ENCODE measurements around the gene FAM241B. TPM values are rescaled to one million over a fixed set of nuclear protein-coding genes. Genes with fewer than 3 reads are reported as not detected.

The FAM241B gene
- total RNA-seq, 1 experiment from 2014 or later: 24.4 TPM

DNA sequence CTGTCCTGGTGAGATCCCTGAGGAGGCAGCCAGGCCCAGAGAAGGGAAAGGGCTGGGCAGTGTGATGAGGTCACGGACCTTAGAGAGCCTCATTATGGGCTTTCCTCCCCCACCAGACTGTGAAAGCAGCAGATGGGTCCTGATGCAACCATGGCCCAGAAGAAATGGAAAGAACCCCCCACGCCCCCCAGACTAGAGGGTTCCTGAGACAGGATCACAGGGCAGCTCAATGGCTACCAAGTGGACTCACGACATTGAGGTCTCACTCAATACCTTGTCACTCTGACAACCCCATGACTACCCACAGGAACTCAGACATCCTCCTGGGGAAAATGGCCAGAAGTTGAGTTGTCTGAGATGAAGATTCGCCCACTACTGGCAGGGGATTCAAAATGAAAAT, 36.7 kb downstream of the FAM241B start:
- Mint-ChIP-seq H3K4me1 (peaks cover 21% of the 10 kb centered on the region), H3K36me3 (no peaks in the 10 kb centered on the region), H3K27me3 (ENCODE audit: low read depth) (peaks cover 16% of the 10 kb centered on the region), H3K9me3 (0 out of 2 replicates have a peak, but pooled peaks cover 3% of the 10 kb centered on the region), H3K27ac (no peak overlapping the region), H3K4me3 (no peak overlapping the region)
- no peak for DNase-seq (ENCODE audit: low spot score)
- no peak for TF ChIP-seq KAT7 (CRISPR knock-in tag; IDR thresholded peaks at IDR 0.05; ENCODE audit: borderline replicate concordance)
- no peak for TF ChIP-seq NFYB (CRISPR knock-in tag; conservative IDR thresholded peaks at IDR 0.05; ENCODE audit: low read depth)
- no peak for TF ChIP-seq NR3C1 (CRISPR knock-in tag; conservative IDR thresholded peaks at IDR 0.05; ENCODE audit: low read depth)
- no peak for TF ChIP-seq ZNF263 (CRISPR knock-in tag; IDR thresholded peaks at IDR 0.05; ENCODE audit: low read depth)
- TF ChIP-seq ZNF671 (CRISPR knock-in tag; IDR thresholded peaks at IDR 0.05): no peak
- TF ChIP-seq FOXJ3 (CRISPR knock-in tag; IDR thresholded peaks at IDR 0.05; ENCODE audit: borderline replicate concordance): no peak
- TF ChIP-seq, protein P1, sequence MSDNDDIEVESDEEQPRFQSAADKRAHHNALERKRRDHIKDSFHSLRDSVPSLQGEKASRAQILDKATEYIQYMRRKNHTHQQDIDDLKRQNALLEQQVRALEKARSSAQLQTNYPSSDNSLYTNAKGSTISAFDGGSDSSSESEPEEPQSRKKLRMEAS (CRISPR knock-in tag; IDR thresholded peaks at IDR 0.05): no peak
- TF ChIP-seq, protein P2, sequence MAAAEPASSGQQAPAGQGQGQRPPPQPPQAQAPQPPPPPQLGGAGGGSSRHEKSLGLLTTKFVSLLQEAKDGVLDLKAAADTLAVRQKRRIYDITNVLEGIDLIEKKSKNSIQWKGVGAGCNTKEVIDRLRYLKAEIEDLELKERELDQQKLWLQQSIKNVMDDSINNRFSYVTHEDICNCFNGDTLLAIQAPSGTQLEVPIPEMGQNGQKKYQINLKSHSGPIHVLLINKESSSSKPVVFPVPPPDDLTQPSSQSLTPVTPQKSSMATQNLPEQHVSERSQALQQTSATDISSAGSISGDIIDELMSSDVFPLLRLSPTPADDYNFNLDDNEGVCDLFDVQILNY (CRISPR knock-in tag; IDR thresholded peaks at IDR 0.05): no peak
- TF ChIP-seq, protein P3, sequence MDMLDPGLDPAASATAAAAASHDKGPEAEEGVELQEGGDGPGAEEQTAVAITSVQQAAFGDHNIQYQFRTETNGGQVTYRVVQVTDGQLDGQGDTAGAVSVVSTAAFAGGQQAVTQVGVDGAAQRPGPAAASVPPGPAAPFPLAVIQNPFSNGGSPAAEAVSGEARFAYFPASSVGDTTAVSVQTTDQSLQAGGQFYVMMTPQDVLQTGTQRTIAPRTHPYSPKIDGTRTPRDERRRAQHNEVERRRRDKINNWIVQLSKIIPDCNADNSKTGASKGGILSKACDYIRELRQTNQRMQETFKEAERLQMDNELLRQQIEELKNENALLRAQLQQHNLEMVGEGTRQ (CRISPR knock-in tag; IDR thresholded peaks at IDR 0.05): no peak
- TF ChIP-seq ZBTB21 (CRISPR knock-in tag; IDR thresholded peaks at IDR 0.05; ENCODE audit: borderline replicate concordance): no peak
- TF ChIP-seq ZNF232 (CRISPR knock-in tag; IDR thresholded peaks at IDR 0.05): no peak
- no peak for TF ChIP-seq TP53 (CRISPR knock-in tag; IDR thresholded peaks at IDR 0.05)
- TF ChIP-seq GABPB1 (CRISPR knock-in tag; IDR thresholded peaks at IDR 0.05): no peak
- TF ChIP-seq TEAD1 (CRISPR knock-in tag; IDR thresholded peaks at IDR 0.05): no peak
- ATAC-seq: no peak
- POLR2A ChIA-PET: no interaction called here
- CTCF ChIA-PET: interaction anchor here (1.2 to 16.1 kb wide), 3 partner anchors 18 to 150 kb away, joined by 3 to 256 read pairs (median 48); no protein-coding TSS in a partner anchor

DNA sequence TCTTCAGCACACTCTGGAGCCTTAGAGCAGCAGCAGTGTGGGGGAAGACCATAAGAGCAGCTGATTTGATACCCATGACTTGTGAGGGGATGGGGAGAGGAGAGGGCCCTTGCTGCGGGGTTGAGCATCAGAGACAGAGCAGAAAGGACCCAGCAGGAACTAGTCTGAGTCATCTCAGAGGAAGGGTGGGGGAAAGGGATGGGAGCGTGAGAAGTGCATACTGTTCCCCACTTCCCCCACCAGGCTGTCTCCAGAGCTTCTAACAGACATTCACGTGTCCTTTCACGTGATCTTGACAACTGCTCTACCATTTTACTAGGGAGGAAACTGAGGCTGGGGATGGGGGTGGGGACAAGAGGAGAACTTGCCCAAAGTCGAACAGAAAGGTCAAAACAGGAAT, 38.7 kb downstream of the FAM241B start:
- DNase-seq (ENCODE audit: low spot score) (no peak), ATAC-seq (no peak)
- POLR2A ChIA-PET: no interaction called here
- TF ChIP-seq GTF2I (CRISPR knock-in tag; conservative IDR thresholded peaks at IDR 0.05) (no peak), RELA (CRISPR knock-in tag; IDR thresholded peaks at IDR 0.05; ENCODE audit: borderline replicate concordance) (no peak), CREM (CRISPR knock-in tag; IDR thresholded peaks at IDR 0.05) (no peak), FOXK1 (CRISPR knock-in tag; IDR thresholded peaks at IDR 0.05) (no peak)
- TF ChIP-seq, protein P4, sequence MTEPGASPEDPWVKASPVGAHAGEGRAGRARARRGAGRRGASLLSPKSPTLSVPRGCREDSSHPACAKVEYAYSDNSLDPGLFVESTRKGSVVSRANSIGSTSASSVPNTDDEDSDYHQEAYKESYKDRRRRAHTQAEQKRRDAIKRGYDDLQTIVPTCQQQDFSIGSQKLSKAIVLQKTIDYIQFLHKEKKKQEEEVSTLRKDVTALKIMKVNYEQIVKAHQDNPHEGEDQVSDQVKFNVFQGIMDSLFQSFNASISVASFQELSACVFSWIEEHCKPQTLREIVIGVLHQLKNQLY (CRISPR knock-in tag; IDR thresholded peaks at IDR 0.05): no peak
- TF ChIP-seq, protein P5, sequence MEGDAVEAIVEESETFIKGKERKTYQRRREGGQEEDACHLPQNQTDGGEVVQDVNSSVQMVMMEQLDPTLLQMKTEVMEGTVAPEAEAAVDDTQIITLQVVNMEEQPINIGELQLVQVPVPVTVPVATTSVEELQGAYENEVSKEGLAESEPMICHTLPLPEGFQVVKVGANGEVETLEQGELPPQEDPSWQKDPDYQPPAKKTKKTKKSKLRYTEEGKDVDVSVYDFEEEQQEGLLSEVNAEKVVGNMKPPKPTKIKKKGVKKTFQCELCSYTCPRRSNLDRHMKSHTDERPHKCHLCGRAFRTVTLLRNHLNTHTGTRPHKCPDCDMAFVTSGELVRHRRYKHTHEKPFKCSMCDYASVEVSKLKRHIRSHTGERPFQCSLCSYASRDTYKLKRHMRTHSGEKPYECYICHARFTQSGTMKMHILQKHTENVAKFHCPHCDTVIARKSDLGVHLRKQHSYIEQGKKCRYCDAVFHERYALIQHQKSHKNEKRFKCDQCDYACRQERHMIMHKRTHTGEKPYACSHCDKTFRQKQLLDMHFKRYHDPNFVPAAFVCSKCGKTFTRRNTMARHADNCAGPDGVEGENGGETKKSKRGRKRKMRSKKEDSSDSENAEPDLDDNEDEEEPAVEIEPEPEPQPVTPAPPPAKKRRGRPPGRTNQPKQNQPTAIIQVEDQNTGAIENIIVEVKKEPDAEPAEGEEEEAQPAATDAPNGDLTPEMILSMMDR (IDR thresholded peaks at IDR 0.05): no peak
- peaks cover 16% of the 10 kb centered on the region for H3K27me3 Mint-ChIP-seq (ENCODE audit: low read depth)
- no peak overlapping the region for H3K4me3 Mint-ChIP-seq
- no peaks in the 10 kb centered on the region for H3K36me3 Mint-ChIP-seq
- H3K27ac Mint-ChIP-seq: no peak overlapping the region
- H3K9me3 Mint-ChIP-seq: 0 out of 2 replicates have a peak, but pooled peaks cover 3% of the 10 kb centered on the region
- peaks cover 2% of the 10 kb centered on the region; the same call in 1 of the 2 replicates for H3K4me1 Mint-ChIP-seq
- CTCF ChIA-PET: interaction anchor here (1.0 to 1.5 kb wide), 2 partner anchors 32 to 131 kb away, joined by 3 read pairs; no protein-coding TSS in a partner anchor

Data from WTC11 (cell line).